GM21786 (cell line): ENCODE data around the gene TPRG1.
"Not testable (repeated sequence)": the region's sequence is repeated elsewhere in the genome, so short reads cannot be mapped to it uniquely, and the experiment has no call there.

Experiments
- ATAC-seq: cut with Tn5 transposase; IDR thresholded peaks from one replicate; pipeline ENCODE4 v1.9.1; 2021; ENCODE audit not compliant: unreplicated experiment

TPRG1 gene

GRCh38 chr3:189308608-189309007 is 136.8 kb downstream of the TPRG1 start:
- ATAC-seq = no peak

GRCh38 chr3:189309400-189309975 is 137.7 kb downstream of the TPRG1 start:
- no peak for ATAC-seq

- no peak for ATAC-seq
Measured at GRCh38 chr3:189311521-189311920, 139.8 kb downstream of the TPRG1 start.

- no peak for ATAC-seq
Measured at GRCh38 chr3:189312866-189313265, 141.1 kb downstream of the TPRG1 start.

GRCh38 chr3:189316296-189317019 is 144.7 kb downstream of the TPRG1 start:
- no peak for ATAC-seq

GRCh38 chr3:189317911-189318310 is 146.1 kb downstream of the TPRG1 start:
- no peak for ATAC-seq

GRCh38 chr3:189320511-189320910 is 148.7 kb downstream of the TPRG1 start:
- no peak for ATAC-seq

GRCh38 chr3:189322339-189322738 is 150.6 kb downstream of the TPRG1 start:
- no peak for ATAC-seq

- ATAC-seq = peak; percentile 100
Measured at GRCh38 chr3:189324538-189325138, 152.9 kb downstream of the TPRG1 start.

GRCh38 chr3:189325454-189325853 is 153.7 kb downstream of the TPRG1 start:
- ATAC-seq = no peak

- ATAC-seq = not testable (repeated sequence)
Measured at GRCh38 chr3:189329630-189330029, 157.9 kb downstream of the TPRG1 start.

GRCh38 chr3:189330066-189330465 is 158.3 kb downstream of the TPRG1 start:
- no peak for ATAC-seq

GRCh38 chr3:189331002-189331418 is 159.2 kb downstream of the TPRG1 start:
- ATAC-seq = no peak

- no peak for ATAC-seq
Measured at GRCh38 chr3:189334064-189334920, 162.5 kb downstream of the TPRG1 start.

- no peak for ATAC-seq
Measured at GRCh38 chr3:189337673-189338091, 165.9 kb downstream of the TPRG1 start.

- ATAC-seq = no peak
Measured at GRCh38 chr3:189338366-189338765, 166.6 kb downstream of the TPRG1 start.

- ATAC-seq = no peak
Measured at GRCh38 chr3:189339996-189340395, 168.2 kb downstream of the TPRG1 start.

GRCh38 chr3:189340680-189341460 is 169.1 kb downstream of the TPRG1 start:
- no peak for ATAC-seq

GRCh38 chr3:189342811-189343210 is 171.0 kb downstream of the TPRG1 start:
- ATAC-seq = no peak

- no peak for ATAC-seq
Measured at GRCh38 chr3:189344996-189345395, 173.2 kb downstream of the TPRG1 start.

GRCh38 chr3:189349772-189350171 is 178.0 kb downstream of the TPRG1 start:
- ATAC-seq = no peak
